GM10248 (cell line): ENCODE results near the gene TCAP.
"Not testable (repeated sequence)": the region's sequence is repeated elsewhere in the genome, so short reads cannot be mapped to it uniquely, and the experiment has no call there.

Experiments used
- CTCF ChIA-PET: fragments of 300-600 bp; sonication (Branson Sonifier 250); formaldehyde crosslinking; extraction: SDS; loops from one replicate; lab custom pipeline; 2021; ENCODE audit warnings: antibody characterized with exemption; lab: Yijun Ruan, JAX
- POLR2A ChIA-PET: fragments of 350-650 bp; sonication (Branson Sonifier 250); formaldehyde crosslinking; extraction: SDS; loops from one replicate; lab custom pipeline; 2020; ENCODE audit warnings: antibody characterized with exemption; lab: Yijun Ruan, JAX
- DNase-seq: peaks from one replicate; pipeline ENCODE4 v3.0.0; 2012; ENCODE audit errors: extremely low spot score
- TF ChIP-seq, protein P1 (sequence below): IDR thresholded peaks from 2 replicates; pipeline ENCODE4 v1.5.1; 2012; ENCODE audit warnings: mild to moderate bottlenecking, low read depth; ENCODE audit errors: extremely low read depth, missing control alignments, control extremely low read depth

Gene TCAP

DNA sequence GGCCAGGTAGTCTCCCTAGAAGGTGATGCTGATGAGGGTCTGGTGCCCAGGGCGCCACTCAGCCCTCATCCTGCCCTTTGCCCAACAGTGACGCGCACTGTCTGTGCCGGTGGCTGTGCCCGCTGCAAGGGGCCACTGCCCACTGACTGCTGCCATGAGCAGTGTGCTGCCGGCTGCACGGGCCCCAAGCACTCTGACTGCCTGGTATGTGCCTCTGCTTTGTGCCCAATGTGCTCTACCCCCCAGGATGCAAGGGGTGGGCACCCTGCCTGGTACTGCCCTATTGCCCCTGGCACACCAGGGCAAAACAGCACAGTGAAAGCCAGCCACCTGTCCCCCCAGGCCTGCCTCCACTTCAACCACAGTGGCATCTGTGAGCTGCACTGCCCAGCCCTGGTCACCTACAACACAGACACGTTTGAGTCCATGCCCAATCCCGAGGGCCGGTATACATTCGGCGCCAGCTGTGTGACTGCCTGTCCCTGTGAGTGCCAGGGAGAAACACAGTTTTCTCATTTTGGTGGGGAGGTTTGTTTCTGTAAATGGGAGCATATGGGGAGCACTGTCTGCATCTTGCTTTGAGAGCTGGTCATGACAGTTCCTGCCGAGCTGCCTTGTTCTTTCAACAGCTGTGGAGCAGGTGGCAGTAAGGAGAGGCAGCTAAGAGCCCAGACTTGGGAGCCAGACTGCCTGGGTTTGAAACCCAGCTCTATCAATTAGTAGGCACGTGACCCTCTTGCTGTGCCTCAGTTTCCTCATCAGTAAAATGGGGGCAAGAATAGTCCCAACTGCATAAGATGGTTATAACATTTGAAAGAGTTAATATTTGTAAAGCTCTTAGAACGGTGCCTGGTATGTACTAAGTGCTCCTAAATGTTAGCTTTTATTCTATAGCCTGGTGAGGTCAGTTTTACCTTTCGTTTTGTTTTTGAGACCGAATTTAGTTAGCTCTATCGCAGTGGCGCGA lies 45.1 kb downstream of the TCAP start:
- ChIA-PET CTCF (interaction anchor here (0.8 to 1.9 kb wide), 5 partner anchors 9 to 89 kb away, joined by 3 to 10 read pairs (median 3); partner anchors contain the start of gene MIEN1), POLR2A (no interaction called here)
- DNase-seq = no peak
- TF ChIP-seq, protein P1, sequence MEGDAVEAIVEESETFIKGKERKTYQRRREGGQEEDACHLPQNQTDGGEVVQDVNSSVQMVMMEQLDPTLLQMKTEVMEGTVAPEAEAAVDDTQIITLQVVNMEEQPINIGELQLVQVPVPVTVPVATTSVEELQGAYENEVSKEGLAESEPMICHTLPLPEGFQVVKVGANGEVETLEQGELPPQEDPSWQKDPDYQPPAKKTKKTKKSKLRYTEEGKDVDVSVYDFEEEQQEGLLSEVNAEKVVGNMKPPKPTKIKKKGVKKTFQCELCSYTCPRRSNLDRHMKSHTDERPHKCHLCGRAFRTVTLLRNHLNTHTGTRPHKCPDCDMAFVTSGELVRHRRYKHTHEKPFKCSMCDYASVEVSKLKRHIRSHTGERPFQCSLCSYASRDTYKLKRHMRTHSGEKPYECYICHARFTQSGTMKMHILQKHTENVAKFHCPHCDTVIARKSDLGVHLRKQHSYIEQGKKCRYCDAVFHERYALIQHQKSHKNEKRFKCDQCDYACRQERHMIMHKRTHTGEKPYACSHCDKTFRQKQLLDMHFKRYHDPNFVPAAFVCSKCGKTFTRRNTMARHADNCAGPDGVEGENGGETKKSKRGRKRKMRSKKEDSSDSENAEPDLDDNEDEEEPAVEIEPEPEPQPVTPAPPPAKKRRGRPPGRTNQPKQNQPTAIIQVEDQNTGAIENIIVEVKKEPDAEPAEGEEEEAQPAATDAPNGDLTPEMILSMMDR = no peak

DNA sequence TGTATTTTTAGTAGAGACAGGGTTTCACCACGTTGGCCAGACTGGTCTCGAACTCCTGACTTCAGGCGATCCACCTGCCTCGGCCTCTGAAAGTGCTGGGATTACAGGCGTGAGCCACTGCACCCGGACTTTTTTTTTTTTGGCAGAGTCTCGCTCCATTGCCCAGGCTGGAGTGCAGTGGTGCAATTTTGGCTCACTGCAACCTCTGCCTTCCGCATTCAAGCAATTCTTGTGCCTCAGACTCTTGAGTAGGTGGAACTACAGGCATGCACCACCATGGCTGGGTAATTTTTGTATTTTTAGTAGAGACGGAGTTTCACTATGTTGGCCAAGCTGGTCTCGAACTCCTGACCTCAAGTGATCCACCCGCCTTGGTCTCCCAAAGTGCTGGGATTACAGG lies 45.9 kb downstream of the TCAP start:
- POLR2A ChIA-PET, DNase-seq: not testable (repeated sequence)
- CTCF ChIA-PET = interaction anchor here (1.0 to 1.9 kb wide), 3 partner anchors 8 to 57 kb away, joined by 3 to 10 read pairs (median 3); partner anchors contain the start of gene MIEN1

DNA sequence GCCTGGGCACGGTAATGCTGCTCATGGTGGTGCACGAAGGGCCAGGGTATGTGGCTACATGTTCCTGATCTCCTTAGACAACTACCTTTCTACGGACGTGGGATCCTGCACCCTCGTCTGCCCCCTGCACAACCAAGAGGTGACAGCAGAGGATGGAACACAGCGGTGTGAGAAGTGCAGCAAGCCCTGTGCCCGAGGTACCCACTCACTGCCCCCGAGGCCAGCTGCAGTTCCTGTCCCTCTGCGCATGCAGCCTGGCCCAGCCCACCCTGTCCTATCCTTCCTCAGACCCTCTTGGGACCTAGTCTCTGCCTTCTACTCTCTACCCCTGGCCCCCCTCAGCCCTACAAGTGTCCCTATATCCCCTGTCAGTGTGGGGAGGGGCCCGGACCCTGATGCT lies 46.7 kb downstream of the TCAP start:
- POLR2A ChIA-PET = no interaction called here
- DNase-seq = no peak

DNA sequence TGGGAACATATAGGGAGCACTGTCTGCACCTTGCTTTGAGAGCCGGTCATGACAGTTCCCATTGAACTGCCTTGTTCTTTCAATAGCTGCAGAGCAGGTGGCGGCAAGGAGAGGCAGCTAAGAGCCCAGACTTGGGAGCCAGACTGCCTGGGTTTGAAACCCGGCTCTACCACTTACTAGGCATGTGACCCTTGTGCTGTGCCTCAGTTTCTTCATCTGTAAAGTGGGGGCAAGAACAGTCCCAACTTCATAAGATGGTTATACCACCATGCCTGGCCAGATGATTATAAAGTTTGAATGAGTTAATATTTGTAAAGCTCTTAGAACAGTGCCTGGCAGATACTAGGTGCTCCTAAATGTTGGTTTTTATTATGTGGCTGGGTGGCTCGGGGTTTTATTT lies 49.1 kb downstream of the TCAP start:
- no peak for DNase-seq
- POLR2A ChIA-PET = interaction anchor here (0.6 kb wide), 1 partner anchor 196 kb away, joined by 3 read pairs; no protein-coding TSS in a partner anchor
- CTCF ChIA-PET = interaction anchor here (1.2 to 1.6 kb wide), 2 partner anchors 10 to 16 kb away, joined by 3 to 4 read pairs; partner anchors contain the start of gene MIEN1
- TF ChIP-seq, protein P1 = no peak

More for the DNA sequence above, 46.7 kb downstream of the TCAP start:
- TF ChIP-seq, protein P1 = no peak
- CTCF ChIA-PET = interaction anchor here (1.0 to 1.9 kb wide), 2 partner anchors 18 to 90 kb away, joined by 3 to 10 read pairs; partner anchors contain the start of gene MIEN1

DNA sequence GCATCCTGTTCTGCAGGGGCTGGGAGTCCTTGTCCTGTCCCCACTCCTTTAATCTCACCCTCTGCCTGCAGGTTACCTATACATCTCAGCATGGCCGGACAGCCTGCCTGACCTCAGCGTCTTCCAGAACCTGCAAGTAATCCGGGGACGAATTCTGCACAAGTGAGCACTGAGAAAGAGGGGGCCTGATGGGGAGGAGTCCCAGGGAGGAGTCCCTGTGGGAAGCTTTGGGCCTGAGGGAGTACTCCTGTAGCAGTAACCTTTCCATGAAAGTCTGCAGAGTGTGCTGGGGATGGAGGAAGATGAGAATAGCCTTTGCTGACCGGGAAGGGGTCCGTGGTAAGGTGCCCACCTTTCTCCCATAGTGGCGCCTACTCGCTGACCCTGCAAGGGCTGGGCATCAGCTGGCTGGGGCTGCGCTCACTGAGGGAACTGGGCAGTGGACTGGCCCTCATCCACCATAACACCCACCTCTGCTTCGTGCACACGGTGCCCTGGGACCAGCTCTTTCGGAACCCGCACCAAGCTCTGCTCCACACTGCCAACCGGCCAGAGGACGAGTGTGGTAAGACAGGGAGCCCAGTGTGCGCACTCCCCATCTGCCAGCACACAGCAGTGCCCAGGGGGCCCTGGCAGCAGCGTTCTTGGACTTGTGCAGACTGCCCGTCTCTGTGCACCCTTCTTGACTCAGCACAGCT lies 50.4 kb downstream of the TCAP start:
- no peak for DNase-seq
- TF ChIP-seq, protein P1 = no peak
- POLR2A ChIA-PET = no interaction called here
- CTCF ChIA-PET = interaction anchor here (0.8 to 2.0 kb wide), 4 partner anchors 8 to 94 kb away, joined by 3 to 7 read pairs (median 4); no protein-coding TSS in a partner anchor
